ENCODE results near the gene GTF2A2. TPM values are rescaled to one million over a fixed set of nuclear protein-coding genes. Genes with fewer than 3 reads are reported as not detected.
A peak's percentile ranks its signal among the peaks of the same experiment; 100 is the strongest.

GTF2A2 gene
- total RNA-seq, 2 experiments from 2014 or later, result 165 to 167 TPM

DNA sequence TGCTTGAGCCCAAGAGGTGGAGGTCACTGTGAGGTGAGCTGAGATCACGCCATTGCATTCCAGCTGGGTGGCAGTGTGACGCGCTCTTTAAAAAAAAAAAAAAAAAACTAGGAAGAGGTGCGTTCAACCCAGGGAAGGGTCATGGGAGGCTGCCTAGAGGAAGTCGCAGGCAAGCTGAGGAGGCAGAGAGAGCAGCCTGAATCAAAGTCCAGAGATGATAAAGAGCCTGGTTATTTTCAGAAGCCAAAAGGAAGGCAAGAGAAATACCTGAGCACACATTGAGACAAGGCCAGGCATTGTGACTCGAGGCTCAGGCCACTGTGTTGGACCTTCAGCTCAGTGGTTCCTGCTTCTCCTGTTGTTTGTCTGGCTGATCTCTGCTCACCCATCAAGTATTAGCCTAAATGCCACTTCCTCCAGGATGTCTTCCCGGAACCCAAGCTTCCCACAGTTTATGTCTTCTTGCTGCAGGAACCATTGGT lies 61.8 kb downstream of the GTF2A2 start:
- no peak for DNase-seq
- Mint-ChIP-seq H3K9me3 (no peaks in the 10 kb centered on the region), H3K36me3 (no peaks in the 10 kb centered on the region), H3K27ac (no peak overlapping the region), H3K4me3 (no peak overlapping the region), H3K27me3 (peaks cover 6% of the 10 kb centered on the region), H3K4me1 (ENCODE audit: low read depth) (peaks cover 11% of the 10 kb centered on the region)
- intact Hi-C loops (cut with micrococcal nuclease), result no loop called here
- ChIA-PET POLR2A (no interaction called here), CTCF (interaction anchor here (1.1 kb wide), 1 partner anchor 59 kb away, joined by 3 read pairs; no protein-coding TSS in a partner anchor)

DNA sequence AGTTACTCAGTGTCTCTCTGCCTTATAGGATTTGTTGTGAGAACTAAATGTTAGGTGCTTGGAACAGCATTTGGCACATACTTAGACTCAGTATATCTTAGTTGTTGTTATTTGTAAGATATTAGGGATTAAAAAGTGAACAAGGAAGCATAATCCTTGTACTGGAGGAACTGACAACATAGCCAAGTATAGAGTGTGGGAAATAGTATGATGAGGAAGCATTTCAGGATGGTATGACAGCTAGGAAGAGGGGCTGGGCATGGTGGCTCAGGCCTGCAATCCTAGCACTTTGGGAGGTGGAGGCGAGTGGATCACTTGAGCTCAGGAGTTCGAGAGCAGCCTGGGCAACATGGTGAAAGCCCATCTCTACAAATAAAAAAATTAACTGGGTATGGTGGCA lies 62.3 kb downstream of the GTF2A2 start:
- ChIA-PET POLR2A (no interaction called here), CTCF (no interaction called here)
- Mint-ChIP-seq H3K27me3 (peaks cover 6% of the 10 kb centered on the region), H3K4me1 (ENCODE audit: low read depth) (peaks cover 14% of the 10 kb centered on the region), H3K27ac (no peak overlapping the region), H3K4me3 (no peak overlapping the region), H3K9me3 (no peaks in the 10 kb centered on the region), H3K36me3 (no peaks in the 10 kb centered on the region)
- intact Hi-C loops (cut with micrococcal nuclease), result no loop called here
- no peak for DNase-seq

DNA sequence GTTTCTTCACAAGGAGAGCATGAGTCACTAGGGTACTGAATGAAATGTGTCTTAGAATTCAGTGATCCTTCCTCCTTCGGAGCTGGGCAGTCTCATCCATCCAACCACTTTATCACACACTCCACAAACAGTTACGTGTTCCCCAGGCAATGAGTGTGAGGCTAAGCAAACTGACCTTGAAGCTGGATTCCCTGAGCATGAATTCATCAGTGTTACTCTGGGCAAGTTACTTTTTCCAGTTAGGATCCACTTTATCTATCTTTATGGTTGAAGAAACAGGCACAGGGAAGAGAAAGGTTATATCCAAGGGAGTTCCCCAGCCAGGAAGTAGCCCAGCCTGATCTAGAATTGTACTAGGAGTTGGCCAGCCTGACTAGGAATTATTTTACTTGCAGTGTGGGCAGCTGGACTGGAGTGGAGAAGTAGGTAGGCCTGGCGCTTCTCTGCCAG lies 62.8 kb downstream of the GTF2A2 start:
- intact Hi-C loops (cut with micrococcal nuclease), result no loop called here

DNA sequence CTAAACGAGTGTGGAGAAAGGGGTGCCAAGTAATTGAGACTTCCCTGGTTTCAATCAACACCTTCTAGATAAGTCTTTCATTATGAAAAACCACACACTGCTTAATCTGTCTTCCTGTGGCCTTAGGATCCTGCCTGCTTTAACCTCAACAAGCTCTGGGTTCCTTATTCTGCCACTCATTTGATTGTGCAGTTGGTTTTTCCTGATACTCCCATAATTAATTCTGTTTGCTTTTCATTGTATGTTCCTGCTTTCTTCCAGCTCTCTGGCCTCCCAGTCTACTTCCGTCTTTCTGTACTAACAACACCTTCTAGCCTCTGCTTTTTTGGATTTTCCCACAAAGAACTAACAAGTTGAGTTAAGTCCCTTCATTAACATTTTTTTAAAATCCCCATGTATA lies 66.0 kb downstream of the GTF2A2 start:
- DNase-seq, result no peak
- ChIA-PET CTCF (no interaction called here), POLR2A (interaction anchor here (1.0 kb wide), 1 partner anchor 20 kb away, joined by 3 read pairs; the partner anchor contains the start of gene GCNT3)
- H3K36me3 Mint-ChIP-seq, result no peaks in the 10 kb centered on the region
- peaks cover 13% of the 10 kb centered on the region for H3K27me3 Mint-ChIP-seq
- no peak overlapping the region for H3K27ac Mint-ChIP-seq
- H3K4me1 Mint-ChIP-seq (ENCODE audit: low read depth), result peaks cover 30% of the 10 kb centered on the region
- intact Hi-C loops (cut with micrococcal nuclease), result no loop called here
- no peaks in the 10 kb centered on the region for H3K9me3 Mint-ChIP-seq
- H3K4me3 Mint-ChIP-seq, result no peak overlapping the region

More for the DNA sequence above, 62.8 kb downstream of the GTF2A2 start:
- no peaks in the 10 kb centered on the region for H3K9me3 Mint-ChIP-seq
- H3K36me3 Mint-ChIP-seq, result no peaks in the 10 kb centered on the region
- DNase-seq, result no peak
- POLR2A ChIA-PET, result no interaction called here
- H3K27me3 Mint-ChIP-seq, result peaks cover 7% of the 10 kb centered on the region
- H3K27ac Mint-ChIP-seq, result no peak overlapping the region
- CTCF ChIA-PET, result no interaction called here
- no peak overlapping the region for H3K4me3 Mint-ChIP-seq
- H3K4me1 Mint-ChIP-seq (ENCODE audit: low read depth), result peaks cover 18% of the 10 kb centered on the region

DNA sequence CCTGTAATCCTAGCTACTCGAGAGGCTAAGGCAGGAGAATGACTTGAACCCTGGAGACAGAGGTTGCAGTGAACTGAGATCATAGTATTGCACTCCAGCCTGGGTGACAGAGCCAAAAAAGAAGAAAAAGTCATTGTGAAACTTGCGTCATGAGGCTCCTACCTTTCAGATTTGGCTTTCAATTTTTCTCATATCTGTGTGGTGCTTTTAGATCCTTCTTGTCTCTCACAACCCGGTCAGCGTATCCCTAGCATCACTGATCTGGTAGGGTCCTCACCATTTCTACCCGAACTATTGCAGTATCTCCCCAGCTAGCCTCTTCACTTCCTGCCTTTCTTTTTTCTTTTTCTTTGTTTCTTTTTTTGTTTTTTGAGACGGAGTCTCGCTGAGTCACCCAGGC lies 67.3 kb downstream of the GTF2A2 start:
- ChIA-PET CTCF (interaction anchor here (0.6 to 1.1 kb wide), 4 partner anchors 52 to 577 kb away, joined by 3 to 4 read pairs (median 3); no protein-coding TSS in a partner anchor), POLR2A (interaction anchor here (0.7 kb wide), 1 partner anchor 422 kb away, joined by 4 read pairs; no protein-coding TSS in a partner anchor)
- intact Hi-C loops (cut with micrococcal nuclease), result loop anchor here (1.0 kb wide), 1 partner anchor 98 kb away; no protein-coding TSS in a partner anchor

More for the DNA sequence above, 67.3 kb downstream of the GTF2A2 start:
- no peaks in the 10 kb centered on the region for H3K36me3 Mint-ChIP-seq
- H3K4me1 Mint-ChIP-seq (ENCODE audit: low read depth), result peaks cover 30% of the 10 kb centered on the region
- H3K27ac Mint-ChIP-seq, result peak overlapping the region; percentile 89
- DNase-seq, result peak; percentile 48
- H3K9me3 Mint-ChIP-seq, result no peaks in the 10 kb centered on the region
- peaks cover 13% of the 10 kb centered on the region for H3K27me3 Mint-ChIP-seq
- peak overlapping the region; percentile 69 for H3K4me3 Mint-ChIP-seq

Other genes starting within 250 kb of the GTF2A2 start
- not detected for gene FAM81A, start 219.3 kb downstream of the GTF2A2 start, total RNA-seq
- not detected for gene GCNT3, start 45.7 kb downstream of the GTF2A2 start, total RNA-seq
- gene BNIP2, start 31.8 kb upstream of the GTF2A2 start, total RNA-seq, result 10 to 100 TPM; 55.2 to 58.0 TPM